Activated T-helper 2 cell treated with anti-CD3 and anti-CD28 coated beads, Interferon-gamma antibody, Interleukin-2, Interleukin-4, amounts not matched to agents 10 μg/mL and 5 μg/mL and 100 μg/mL, durations not matched to agents 14 hours and 24 hours and 36 hours (primary cell): ENCODE measurements around the gene NOD1. TPM values are rescaled to one million over a fixed set of nuclear protein-coding genes. Genes with fewer than 3 reads are reported as not detected.
"Not testable (repeated sequence)": the region's sequence is repeated elsewhere in the genome, so short reads cannot be mapped to it uniquely, and the experiment has no call there.

Source experiments
- DNase-seq: peaks from one replicate; pipeline ENCODE4 v3.0.0; 2021; ENCODE audit warnings: low spot score
- H3K27ac Mint-ChIP-seq: one replicate; pipeline ENCODE4 v1.8.0; 2021; ENCODE audit warnings: mixed read lengths
- H3K27me3 Mint-ChIP-seq: one replicate; pipeline ENCODE4 v1.8.0; 2021; ENCODE audit warnings: low read depth, mixed read lengths
- H3K36me3 Mint-ChIP-seq: one replicate; pipeline ENCODE4 v1.8.0; 2021; ENCODE audit warnings: low read depth, mixed read lengths
- H3K4me1 Mint-ChIP-seq: one replicate; pipeline ENCODE4 v1.8.0; 2021; ENCODE audit warnings: low read depth, mixed read lengths
- H3K4me3 Mint-ChIP-seq: one replicate; pipeline ENCODE4 v1.8.0; 2021; ENCODE audit warnings: low read depth, mild to moderate bottlenecking, moderate library complexity, mixed read lengths
- H3K9me3 Mint-ChIP-seq: one replicate; pipeline ENCODE4 v1.8.0; 2021; ENCODE audit warnings: mixed read lengths
- intact Hi-C: fragments of 100-400 bp; cut with micrococcal nuclease; formaldehyde crosslinking; loops from one replicate; pipeline ENCODE4 v1.15.1; 2023
- total RNA-seq: library from RNA; stranded (reverse); gene quantifications from 2 replicates; pipeline ENCODE4 v1.2.3, GENCODE V29; 2022

NOD1 gene
- 14.8 and 15.8 TPM in 2 replicates for total RNA-seq

GRCh38 chr7:30478349-30479201 is at the start of gene NOD1:
Gene NOD1, minus strand, starts transcription at chr7:30478784. Its CDS starts 21,863 bp downstream, at chr7:30456921.
- Mint-ChIP-seq H3K4me3 (peak within 1 kb of the TSS; percentile 91), H3K9me3 (no peaks in the 10 kb centered on the region), H3K4me1 (peaks cover 51% of the 10 kb centered on the region), H3K27ac (peak within 1 kb of the TSS; percentile 89), H3K27me3 (no peaks in the 10 kb centered on the region), H3K36me3 (peaks cover 14% of the 10 kb centered on the region)
- peak; percentile 70 for DNase-seq
- intact Hi-C loops, result loop anchor here (1.0 to 5.0 kb wide), 7 partner anchors 26 to 450 kb away; partner anchors contain the start of genes GARS1, GGCT, PLEKHA8 and ZNRF2

- DNase-seq, H3K9me3 Mint-ChIP-seq, H3K27me3 Mint-ChIP-seq, H3K4me1 Mint-ChIP-seq, H3K27ac Mint-ChIP-seq, H3K36me3 Mint-ChIP-seq, H3K4me3 Mint-ChIP-seq, intact Hi-C loops: not testable (repeated sequence)
These were observed 48.7 kb upstream of the NOD1 start for GRCh38 chr7:30527297-30527696.

- peaks cover 7% of the 10 kb centered on the region for H3K4me1 Mint-ChIP-seq
- H3K36me3 Mint-ChIP-seq, result no peaks in the 10 kb centered on the region
- no peaks in the 10 kb centered on the region for H3K27me3 Mint-ChIP-seq
- H3K27ac Mint-ChIP-seq, result no peak overlapping the region
- H3K9me3 Mint-ChIP-seq, result no peaks in the 10 kb centered on the region
- intact Hi-C loops, result no loop called here
- DNase-seq, result no peak
- H3K4me3 Mint-ChIP-seq, result no peak overlapping the region
These were observed 47.6 kb upstream of the NOD1 start for GRCh38 chr7:30526163-30526562.

GRCh38 chr7:30525429-30525828 is 46.8 kb upstream of the NOD1 start:
- Mint-ChIP-seq H3K27ac (no peak overlapping the region), H3K27me3 (no peaks in the 10 kb centered on the region), H3K4me1 (peaks cover 10% of the 10 kb centered on the region), H3K36me3 (no peaks in the 10 kb centered on the region), H3K9me3 (no peaks in the 10 kb centered on the region), H3K4me3 (no peak overlapping the region)
- intact Hi-C loops, result no loop called here
- DNase-seq, result no peak

GRCh38 chr7:30524545-30524944 is 46.0 kb upstream of the NOD1 start:
- Mint-ChIP-seq H3K27me3 (no peaks in the 10 kb centered on the region), H3K9me3 (no peaks in the 10 kb centered on the region), H3K36me3 (no peaks in the 10 kb centered on the region), H3K4me3 (no peak overlapping the region), H3K27ac (no peak overlapping the region), H3K4me1 (peaks cover 12% of the 10 kb centered on the region)
- intact Hi-C loops, result no loop called here
- DNase-seq, result no peak

GRCh38 chr7:30523466-30523865 is 44.9 kb upstream of the NOD1 start:
- DNase-seq, result no peak
- Mint-ChIP-seq H3K36me3 (no peaks in the 10 kb centered on the region), H3K27ac (no peak overlapping the region), H3K4me3 (no peak overlapping the region), H3K9me3 (no peaks in the 10 kb centered on the region), H3K4me1 (peaks cover 12% of the 10 kb centered on the region), H3K27me3 (no peaks in the 10 kb centered on the region)
- intact Hi-C loops, result no loop called here

GRCh38 chr7:30522159-30522558 is 43.6 kb upstream of the NOD1 start:
- Mint-ChIP-seq H3K9me3 (no peaks in the 10 kb centered on the region), H3K36me3 (no peaks in the 10 kb centered on the region), H3K4me3 (no peak overlapping the region), H3K27me3 (no peaks in the 10 kb centered on the region), H3K27ac (no peak overlapping the region), H3K4me1 (peaks cover 12% of the 10 kb centered on the region)
- intact Hi-C loops, result no loop called here
- no peak for DNase-seq

GRCh38 chr7:30521532-30521931 is 42.9 kb upstream of the NOD1 start:
- Mint-ChIP-seq H3K4me1 (peaks cover 12% of the 10 kb centered on the region), H3K4me3 (no peak overlapping the region), H3K9me3 (no peaks in the 10 kb centered on the region), H3K27ac (no peak overlapping the region), H3K27me3 (no peaks in the 10 kb centered on the region), H3K36me3 (no peaks in the 10 kb centered on the region)
- DNase-seq, result no peak
- intact Hi-C loops, result no loop called here

GRCh38 chr7:30519122-30519521 is 40.5 kb upstream of the NOD1 start:
- H3K27ac Mint-ChIP-seq, result no peak overlapping the region
- DNase-seq, result no peak
- H3K27me3 Mint-ChIP-seq, result no peaks in the 10 kb centered on the region
- H3K4me3 Mint-ChIP-seq, result no peak overlapping the region
- H3K36me3 Mint-ChIP-seq, result no peaks in the 10 kb centered on the region
- intact Hi-C loops, result no loop called here
- H3K4me1 Mint-ChIP-seq, result peaks cover 12% of the 10 kb centered on the region
- no peaks in the 10 kb centered on the region for H3K9me3 Mint-ChIP-seq

GRCh38 chr7:30515761-30516160 is 37.2 kb upstream of the NOD1 start:
- Mint-ChIP-seq H3K9me3 (no peaks in the 10 kb centered on the region), H3K4me3 (no peak overlapping the region), H3K27ac (no peak overlapping the region), H3K4me1 (peaks cover 10% of the 10 kb centered on the region), H3K27me3 (no peaks in the 10 kb centered on the region), H3K36me3 (no peaks in the 10 kb centered on the region)
- DNase-seq, result no peak
- intact Hi-C loops, result no loop called here

- H3K4me1 Mint-ChIP-seq, result peaks cover 10% of the 10 kb centered on the region
- no peak for DNase-seq
- no peaks in the 10 kb centered on the region for H3K27me3 Mint-ChIP-seq
- H3K4me3 Mint-ChIP-seq, result no peak overlapping the region
- H3K27ac Mint-ChIP-seq, result no peak overlapping the region
- no peaks in the 10 kb centered on the region for H3K36me3 Mint-ChIP-seq
- no peaks in the 10 kb centered on the region for H3K9me3 Mint-ChIP-seq
- intact Hi-C loops, result no loop called here
These were observed 36.2 kb upstream of the NOD1 start for GRCh38 chr7:30514776-30515175.

GRCh38 chr7:30514177-30514576 is 35.6 kb upstream of the NOD1 start:
- intact Hi-C loops, result no loop called here
- no peak for DNase-seq
- Mint-ChIP-seq H3K36me3 (no peaks in the 10 kb centered on the region), H3K27ac (no peak overlapping the region), H3K4me1 (peaks cover 16% of the 10 kb centered on the region), H3K9me3 (no peaks in the 10 kb centered on the region), H3K27me3 (no peaks in the 10 kb centered on the region), H3K4me3 (no peak overlapping the region)

GRCh38 chr7:30513762-30514161 is 35.2 kb upstream of the NOD1 start:
- peaks cover 20% of the 10 kb centered on the region for H3K4me1 Mint-ChIP-seq
- H3K36me3 Mint-ChIP-seq, result no peaks in the 10 kb centered on the region
- no peak overlapping the region for H3K4me3 Mint-ChIP-seq
- H3K9me3 Mint-ChIP-seq, result no peaks in the 10 kb centered on the region
- no peak for DNase-seq
- no peak overlapping the region for H3K27ac Mint-ChIP-seq
- intact Hi-C loops, result no loop called here
- H3K27me3 Mint-ChIP-seq, result no peaks in the 10 kb centered on the region
